ENCODE results near the gene FRMPD4.

GRCh38 chrX:12089740-12090139 is 48.5 kb upstream of the FRMPD4 start:
- TF ChIP-seq, protein P1, sequence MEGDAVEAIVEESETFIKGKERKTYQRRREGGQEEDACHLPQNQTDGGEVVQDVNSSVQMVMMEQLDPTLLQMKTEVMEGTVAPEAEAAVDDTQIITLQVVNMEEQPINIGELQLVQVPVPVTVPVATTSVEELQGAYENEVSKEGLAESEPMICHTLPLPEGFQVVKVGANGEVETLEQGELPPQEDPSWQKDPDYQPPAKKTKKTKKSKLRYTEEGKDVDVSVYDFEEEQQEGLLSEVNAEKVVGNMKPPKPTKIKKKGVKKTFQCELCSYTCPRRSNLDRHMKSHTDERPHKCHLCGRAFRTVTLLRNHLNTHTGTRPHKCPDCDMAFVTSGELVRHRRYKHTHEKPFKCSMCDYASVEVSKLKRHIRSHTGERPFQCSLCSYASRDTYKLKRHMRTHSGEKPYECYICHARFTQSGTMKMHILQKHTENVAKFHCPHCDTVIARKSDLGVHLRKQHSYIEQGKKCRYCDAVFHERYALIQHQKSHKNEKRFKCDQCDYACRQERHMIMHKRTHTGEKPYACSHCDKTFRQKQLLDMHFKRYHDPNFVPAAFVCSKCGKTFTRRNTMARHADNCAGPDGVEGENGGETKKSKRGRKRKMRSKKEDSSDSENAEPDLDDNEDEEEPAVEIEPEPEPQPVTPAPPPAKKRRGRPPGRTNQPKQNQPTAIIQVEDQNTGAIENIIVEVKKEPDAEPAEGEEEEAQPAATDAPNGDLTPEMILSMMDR (IDR thresholded peaks at IDR 0.05), result no peak
- TF ChIP-seq POLR2A (IDR thresholded peaks at IDR 0.05), result no peak
